Measurements from ENCODE around the gene SYDE2. TPM values are rescaled to one million over a fixed set of nuclear protein-coding genes. Genes with fewer than 3 reads are reported as not detected.
"Not testable (repeated sequence)": the region's sequence is repeated elsewhere in the genome, so short reads cannot be mapped to it uniquely, and the experiment has no call there.

SYDE2 gene
- total RNA-seq, 2 donors from 2014 or later = 3.4 to 4.3 TPM

- H3K27ac Mint-ChIP-seq = no peak overlapping the region
- H3K36me3 Mint-ChIP-seq (ENCODE audit: insufficient read depth in 2 of 2) = no peaks in the 10 kb centered on the region
- no peak overlapping the region for H3K4me3 Mint-ChIP-seq
- ATAC-seq (replicated peaks in 1 of 2) = no peak
- no peaks in the 10 kb centered on the region for H3K27me3 Mint-ChIP-seq (ENCODE audit: low read depth)
- H3K9me3 Mint-ChIP-seq = no peaks in the 10 kb centered on the region
- no peak for DNase-seq
- H3K4me1 Mint-ChIP-seq (ENCODE audit: low read depth) = peaks cover 29% of the 10 kb centered on the region
These were observed 53.9 kb downstream of the SYDE2 start for GRCh38 chr1:85146972-85147359.

GRCh38 chr1:85146298-85146971, 54.4 kb downstream of the SYDE2 start:
- peaks cover 29% of the 10 kb centered on the region for H3K4me1 Mint-ChIP-seq (ENCODE audit: low read depth)
- not testable (repeated sequence) for H3K27ac Mint-ChIP-seq; ATAC-seq (replicated peaks in 1 of 2); H3K36me3 Mint-ChIP-seq (ENCODE audit: insufficient read depth in 2 of 2); DNase-seq; H3K27me3 Mint-ChIP-seq (ENCODE audit: low read depth); H3K4me3 Mint-ChIP-seq; H3K9me3 Mint-ChIP-seq

GRCh38 chr1:85144351-85144750, 56.5 kb downstream of the SYDE2 start:
- Mint-ChIP-seq H3K27me3 (ENCODE audit: low read depth) (no peaks in the 10 kb centered on the region), H3K36me3 (ENCODE audit: insufficient read depth in 2 of 2) (no peaks in the 10 kb centered on the region)

GRCh38 chr1:85142753-85143152, 58.1 kb downstream of the SYDE2 start:
- Mint-ChIP-seq H3K4me3 (no peak overlapping the region), H3K27ac (no peak overlapping the region), H3K9me3 (no peaks in the 10 kb centered on the region), H3K27me3 (ENCODE audit: low read depth) (no peaks in the 10 kb centered on the region), H3K4me1 (ENCODE audit: low read depth) (peaks cover 5% of the 10 kb centered on the region), H3K36me3 (ENCODE audit: insufficient read depth in 2 of 2) (no peaks in the 10 kb centered on the region)
- ATAC-seq (replicated peaks in 1 of 2) (no peak), DNase-seq (no peak)

More at GRCh38 chr1:85144351-85144750, 56.5 kb downstream of the SYDE2 start:
- DNase-seq (no peak), ATAC-seq (replicated peaks in 1 of 2) (no peak)
- peaks cover 21% of the 10 kb centered on the region for H3K4me1 Mint-ChIP-seq (ENCODE audit: low read depth)
- H3K4me3 Mint-ChIP-seq = no peak overlapping the region
- H3K27ac Mint-ChIP-seq = peak overlapping the region; percentile 13
- no peaks in the 10 kb centered on the region for H3K9me3 Mint-ChIP-seq

GRCh38 chr1:85138439-85138838, 62.4 kb downstream of the SYDE2 start:
- H3K4me3 Mint-ChIP-seq; DNase-seq; H3K9me3 Mint-ChIP-seq; H3K27me3 Mint-ChIP-seq (ENCODE audit: low read depth); ATAC-seq (replicated peaks in 1 of 2); H3K27ac Mint-ChIP-seq; H3K36me3 Mint-ChIP-seq (ENCODE audit: insufficient read depth in 2 of 2); H3K4me1 Mint-ChIP-seq (ENCODE audit: low read depth): not testable (repeated sequence)

GRCh38 chr1:85137660-85138059, 63.2 kb downstream of the SYDE2 start:
- DNase-seq (no peak), ATAC-seq (replicated peaks in 1 of 2) (no peak)
- H3K27me3 Mint-ChIP-seq (ENCODE audit: low read depth) = no peaks in the 10 kb centered on the region
- H3K4me1 Mint-ChIP-seq (ENCODE audit: low read depth) = no peaks in the 10 kb centered on the region
- no peak overlapping the region for H3K27ac Mint-ChIP-seq
- H3K36me3 Mint-ChIP-seq (ENCODE audit: insufficient read depth in 2 of 2) = no peaks in the 10 kb centered on the region
- H3K9me3 Mint-ChIP-seq = no peaks in the 10 kb centered on the region
- H3K4me3 Mint-ChIP-seq = no peak overlapping the region

GRCh38 chr1:85135392-85135798, 65.4 kb downstream of the SYDE2 start:
- Mint-ChIP-seq H3K36me3 (ENCODE audit: insufficient read depth in 2 of 2) (no peaks in the 10 kb centered on the region), H3K27me3 (ENCODE audit: low read depth) (peaks cover 5% of the 10 kb centered on the region), H3K9me3 (no peaks in the 10 kb centered on the region), H3K4me1 (ENCODE audit: low read depth) (no peaks in the 10 kb centered on the region), H3K27ac (no peak overlapping the region), H3K4me3 (no peak overlapping the region)
- no peak for DNase-seq
- no peak for ATAC-seq (replicated peaks in 1 of 2)

GRCh38 chr1:85134583-85135391, 66.0 kb downstream of the SYDE2 start:
- no peak overlapping the region for H3K27ac Mint-ChIP-seq
- ATAC-seq (replicated peaks in 1 of 2) = no peak
- H3K36me3 Mint-ChIP-seq (ENCODE audit: insufficient read depth in 2 of 2) = no peaks in the 10 kb centered on the region
- no peak overlapping the region for H3K4me3 Mint-ChIP-seq
- peaks cover 5% of the 10 kb centered on the region for H3K27me3 Mint-ChIP-seq (ENCODE audit: low read depth)
- H3K4me1 Mint-ChIP-seq (ENCODE audit: low read depth) = no peaks in the 10 kb centered on the region
- no peak for DNase-seq
- H3K9me3 Mint-ChIP-seq = no peaks in the 10 kb centered on the region

- H3K27ac Mint-ChIP-seq = no peak overlapping the region
- no peaks in the 10 kb centered on the region for H3K4me1 Mint-ChIP-seq (ENCODE audit: low read depth)
- H3K9me3 Mint-ChIP-seq = no peaks in the 10 kb centered on the region
- H3K36me3 Mint-ChIP-seq (ENCODE audit: insufficient read depth in 2 of 2) = no peaks in the 10 kb centered on the region
- H3K27me3 Mint-ChIP-seq (ENCODE audit: low read depth) = peaks cover 5% of the 10 kb centered on the region
- ATAC-seq (replicated peaks in 1 of 2) (no peak), DNase-seq (no peak)
- no peak overlapping the region for H3K4me3 Mint-ChIP-seq
These were observed 67.2 kb downstream of the SYDE2 start for GRCh38 chr1:85133565-85134159.

- no peaks in the 10 kb centered on the region for H3K36me3 Mint-ChIP-seq (ENCODE audit: insufficient read depth in 2 of 2)
- H3K4me3 Mint-ChIP-seq = no peak overlapping the region
- H3K27me3 Mint-ChIP-seq (ENCODE audit: low read depth) = peaks cover 5% of the 10 kb centered on the region
- DNase-seq = no peak
- no peak for ATAC-seq (replicated peaks in 1 of 2)
- no peaks in the 10 kb centered on the region for H3K9me3 Mint-ChIP-seq
- H3K4me1 Mint-ChIP-seq (ENCODE audit: low read depth) = no peaks in the 10 kb centered on the region
- H3K27ac Mint-ChIP-seq = no peak overlapping the region
These were observed 68.6 kb downstream of the SYDE2 start for GRCh38 chr1:85132078-85132720.

- Mint-ChIP-seq H3K4me1 (ENCODE audit: low read depth) (no peaks in the 10 kb centered on the region), H3K27me3 (ENCODE audit: low read depth) (peaks cover 5% of the 10 kb centered on the region), H3K36me3 (ENCODE audit: insufficient read depth in 2 of 2) (no peaks in the 10 kb centered on the region), H3K4me3 (no peak overlapping the region), H3K27ac (no peak overlapping the region), H3K9me3 (no peaks in the 10 kb centered on the region)
- ATAC-seq (replicated peaks in 1 of 2) = peak in 1 of 2 donors; percentile 36
- DNase-seq = no peak
These were observed 72.5 kb downstream of the SYDE2 start for GRCh38 chr1:85128316-85128715.

- no peak for DNase-seq
- H3K27me3 Mint-ChIP-seq (ENCODE audit: low read depth) = peaks cover 8% of the 10 kb centered on the region
- no peak for ATAC-seq (replicated peaks in 1 of 2)
- no peak overlapping the region for H3K27ac Mint-ChIP-seq
- no peaks in the 10 kb centered on the region for H3K36me3 Mint-ChIP-seq (ENCODE audit: insufficient read depth in 2 of 2)
- H3K4me3 Mint-ChIP-seq = no peak overlapping the region
- H3K4me1 Mint-ChIP-seq (ENCODE audit: low read depth) = no peaks in the 10 kb centered on the region
- no peaks in the 10 kb centered on the region for H3K9me3 Mint-ChIP-seq
These were observed 74.9 kb downstream of the SYDE2 start for GRCh38 chr1:85125891-85126290.

GRCh38 chr1:85124091-85124490, 76.7 kb downstream of the SYDE2 start:
- H3K4me1 Mint-ChIP-seq (ENCODE audit: low read depth) = no peaks in the 10 kb centered on the region
- ATAC-seq (replicated peaks in 1 of 2) = no peak
- no peaks in the 10 kb centered on the region for H3K36me3 Mint-ChIP-seq (ENCODE audit: insufficient read depth in 2 of 2)
- H3K4me3 Mint-ChIP-seq = no peak overlapping the region
- no peak overlapping the region for H3K27ac Mint-ChIP-seq
- no peaks in the 10 kb centered on the region for H3K9me3 Mint-ChIP-seq
- no peak for DNase-seq
- H3K27me3 Mint-ChIP-seq (ENCODE audit: low read depth) = peaks cover 7% of the 10 kb centered on the region

All from activated T-cell treated with anti-CD3 and anti-CD28 coated beads, Interleukin-2, amount 50 U/mL, for 72 hours (primary cell).